NCI-H187 treated with DMSO at 0.1 percent for 48 hours (cell line): ENCODE data around the gene HIGD2A.

ENCODE experiments used
- DNase-seq: peaks from one replicate; lab custom pipeline; 2025; lab: John Stamatoyannopoulos, UW

Gene HIGD2A, protein sequence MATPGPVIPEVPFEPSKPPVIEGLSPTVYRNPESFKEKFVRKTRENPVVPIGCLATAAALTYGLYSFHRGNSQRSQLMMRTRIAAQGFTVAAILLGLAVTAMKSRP

DNA sequence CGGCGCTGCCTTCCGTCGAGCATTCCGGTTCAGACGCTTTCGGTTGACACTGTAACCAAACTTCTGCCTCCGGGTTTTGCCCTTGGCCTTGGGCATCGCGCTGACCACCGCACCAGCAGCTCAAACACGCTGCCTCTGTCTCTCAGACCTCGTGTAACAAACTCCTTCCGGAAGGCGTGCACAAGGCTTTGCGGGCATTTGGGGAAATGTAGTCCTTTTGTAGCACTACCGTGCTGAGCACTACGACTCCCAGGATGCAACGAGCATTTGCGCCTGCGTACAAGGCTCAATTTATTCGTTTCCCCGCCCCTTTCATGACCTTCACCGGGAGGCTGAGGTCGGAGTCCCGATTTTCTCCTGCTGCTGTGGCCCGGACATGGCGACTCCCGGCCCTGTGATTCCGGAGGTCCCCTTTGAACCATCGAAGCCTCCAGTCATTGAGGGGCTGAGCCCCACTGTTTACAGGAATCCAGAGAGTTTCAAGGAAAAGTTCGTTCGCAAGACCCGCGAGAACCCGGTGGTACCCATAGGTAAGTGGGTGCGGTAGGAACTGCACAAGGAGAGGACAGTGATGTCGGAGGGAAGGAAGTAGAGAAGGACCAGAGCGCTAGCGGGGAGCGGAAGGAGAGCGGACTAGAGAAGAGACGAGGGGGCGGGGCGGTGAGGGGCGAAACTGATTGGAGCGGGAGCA lies at the start of gene HIGD2A, which contains the start of gene NOP16:
HIGD2A (plus strand) TSS at position 308 of the 691 bp plus-strand sequence; CDS start at position 377, 69 bp downstream.
NOP16 (minus strand) TSS at position 155 of the 691 bp plus-strand sequence; CDS start at position 96, 59 bp downstream.
- peak; percentile 93 for DNase-seq

DNA sequence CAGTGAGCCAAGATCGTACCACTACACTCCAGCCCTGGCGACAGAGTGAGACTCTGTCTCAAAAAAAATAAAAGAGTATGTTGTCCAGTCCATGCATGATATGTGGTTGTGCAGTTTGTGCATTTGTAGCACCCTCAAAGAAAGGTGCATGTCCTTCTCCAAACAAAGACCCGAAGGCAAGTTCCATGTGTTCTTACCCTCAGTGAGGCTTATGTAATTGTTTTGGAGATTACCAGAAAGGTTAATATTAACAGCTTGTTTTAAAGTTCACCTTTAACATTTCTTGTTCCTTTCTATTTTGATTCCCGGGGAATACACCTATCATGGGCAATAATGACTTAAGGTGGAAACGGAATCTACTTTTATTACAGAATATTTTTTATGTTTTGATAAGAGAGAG lies 49.2 kb upstream of the HIGD2A start:
- no peak for DNase-seq

DNA sequence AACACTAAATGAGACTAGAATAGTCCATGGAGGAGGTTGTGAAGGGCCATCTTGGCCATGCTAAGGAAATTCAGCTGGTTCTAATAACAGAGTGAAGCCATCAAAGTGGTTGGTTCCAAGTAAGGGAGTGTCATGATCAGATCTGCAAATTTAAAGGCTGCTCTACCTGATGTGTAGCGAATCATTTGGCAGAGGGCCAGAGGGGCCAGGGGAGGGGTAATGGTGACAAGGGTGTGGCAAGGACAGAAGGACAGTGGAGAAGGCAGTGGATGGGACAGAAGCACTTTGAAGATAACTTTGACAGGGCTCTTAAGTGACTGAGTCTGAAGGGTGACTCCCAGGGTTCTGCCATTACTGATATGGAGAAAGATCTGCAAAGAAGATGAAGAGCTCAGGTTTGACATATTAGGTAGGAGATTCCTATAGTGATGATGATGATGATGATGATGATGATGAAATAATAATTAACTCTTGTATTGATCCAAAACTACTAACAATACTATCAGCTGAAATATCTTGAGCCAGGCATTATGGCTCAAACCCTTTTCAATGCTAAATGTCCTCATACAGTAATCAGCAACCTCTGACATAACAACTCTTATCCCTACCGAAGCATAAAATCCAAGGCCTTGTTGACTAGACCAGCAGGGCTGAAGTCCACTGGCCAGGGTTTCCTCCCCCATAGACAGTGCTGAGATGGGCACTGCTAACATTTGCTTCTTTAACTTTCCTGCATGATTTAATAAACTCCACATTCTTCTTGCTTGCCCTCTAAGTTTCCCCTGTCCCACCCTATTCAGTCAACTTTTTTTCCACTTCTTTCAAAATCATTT lies 47.0 kb upstream of the HIGD2A start:
- DNase-seq, result no peak

DNA sequence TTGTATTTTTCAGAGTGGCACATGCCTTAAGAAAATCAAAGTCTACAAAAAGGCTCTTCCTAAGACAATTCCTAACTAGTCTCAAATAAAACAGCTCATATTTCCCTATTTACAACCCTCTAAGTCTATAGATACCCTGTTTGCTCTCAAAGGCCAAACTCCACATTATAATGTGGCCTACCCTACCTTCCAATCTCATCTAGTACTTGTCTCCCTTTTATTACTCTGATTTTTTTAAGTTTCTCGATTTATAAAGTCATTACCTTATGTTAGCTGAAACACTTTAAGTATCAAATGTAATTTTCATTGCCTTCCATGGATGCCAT lies 46.4 kb upstream of the HIGD2A start:
- DNase-seq, result no peak

DNA sequence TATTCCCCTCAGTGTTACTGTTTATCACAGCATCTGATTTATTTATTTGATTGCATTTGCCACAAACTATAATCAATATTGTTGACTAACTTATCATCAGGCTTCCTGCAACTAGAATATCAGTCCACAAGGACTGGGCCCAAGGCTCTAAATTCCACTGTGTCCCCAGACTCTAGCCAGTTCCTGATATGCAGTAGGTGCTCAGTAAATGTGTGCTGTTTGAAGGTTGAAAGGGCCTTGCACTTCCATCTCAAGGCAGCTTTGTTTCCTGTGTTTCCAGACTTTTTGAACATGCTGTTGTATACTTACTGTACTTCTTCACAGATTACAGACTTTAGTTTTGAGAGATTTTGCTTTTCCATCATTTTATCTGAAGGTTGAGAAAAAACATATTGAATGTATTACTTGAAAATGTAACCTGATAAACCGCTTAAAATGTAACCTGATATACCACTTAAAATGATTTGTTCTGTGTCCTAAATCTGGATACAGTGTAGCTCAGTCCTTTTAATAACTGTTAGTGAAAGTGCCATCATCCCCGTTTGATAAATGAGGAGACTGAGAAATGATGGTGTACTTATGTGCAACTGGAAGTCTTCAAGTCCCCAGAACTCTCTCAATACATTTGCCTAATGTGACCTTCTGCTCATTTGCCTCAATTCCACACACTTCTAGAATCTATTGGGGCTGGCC lies 45.6 kb upstream of the HIGD2A start:
- DNase-seq, result no peak

DNA sequence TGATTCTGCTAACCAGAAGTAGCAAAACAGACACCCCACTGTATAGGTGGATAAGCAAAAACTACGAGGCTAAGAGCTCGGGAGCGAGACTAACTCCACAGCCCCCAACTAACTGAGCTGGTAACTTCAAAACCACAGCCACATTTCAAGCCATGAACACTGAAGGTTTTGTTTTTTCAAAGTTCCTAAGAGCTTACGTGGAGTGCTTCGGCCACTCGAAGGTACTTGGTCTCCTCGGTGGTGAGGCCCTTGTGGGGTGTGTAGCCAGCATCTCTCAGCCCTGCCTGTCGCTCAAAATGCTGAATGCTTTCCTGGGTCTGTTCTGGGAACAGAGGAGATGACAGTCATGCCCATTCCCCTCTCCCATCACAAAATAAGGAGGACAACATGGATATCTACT lies 38.1 kb upstream of the HIGD2A start:
- DNase-seq, result no peak

DNA sequence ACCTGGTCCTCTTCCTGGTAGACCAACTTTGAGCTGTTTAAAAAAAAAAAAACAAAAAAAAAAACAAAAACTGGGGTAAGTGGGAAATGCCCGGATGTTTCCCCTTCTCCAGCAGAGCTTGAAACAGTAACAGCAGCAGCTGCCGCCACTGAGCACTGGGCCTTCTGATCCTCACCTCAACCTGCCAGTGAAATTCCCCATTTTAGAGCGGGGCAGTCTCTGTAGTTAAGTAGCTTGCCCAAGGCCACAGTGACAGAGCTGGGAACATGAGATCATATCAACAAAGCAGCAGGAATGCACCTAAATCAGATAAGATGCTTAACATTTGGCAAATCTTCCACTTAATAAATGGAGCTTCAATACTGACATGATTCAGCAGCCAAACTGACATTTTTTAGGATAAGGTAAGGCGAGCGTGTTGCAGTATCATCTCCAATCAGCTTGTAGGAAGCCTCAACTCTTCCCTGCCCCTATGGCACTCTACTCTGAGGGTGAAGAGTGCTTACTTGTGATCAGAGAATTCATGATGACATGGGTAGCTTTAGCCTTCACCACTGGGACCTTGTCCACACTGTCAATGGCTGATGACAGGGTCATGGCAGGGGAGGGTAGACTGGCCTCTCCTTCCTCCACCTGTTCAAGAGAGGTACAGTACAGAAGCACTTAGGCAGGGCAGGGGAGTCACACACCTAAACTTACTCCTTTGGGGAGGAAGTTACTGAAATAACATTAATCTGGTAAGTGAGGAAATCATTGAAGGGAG lies 36.3 kb upstream of the HIGD2A start:
- DNase-seq, result no peak

DNA sequence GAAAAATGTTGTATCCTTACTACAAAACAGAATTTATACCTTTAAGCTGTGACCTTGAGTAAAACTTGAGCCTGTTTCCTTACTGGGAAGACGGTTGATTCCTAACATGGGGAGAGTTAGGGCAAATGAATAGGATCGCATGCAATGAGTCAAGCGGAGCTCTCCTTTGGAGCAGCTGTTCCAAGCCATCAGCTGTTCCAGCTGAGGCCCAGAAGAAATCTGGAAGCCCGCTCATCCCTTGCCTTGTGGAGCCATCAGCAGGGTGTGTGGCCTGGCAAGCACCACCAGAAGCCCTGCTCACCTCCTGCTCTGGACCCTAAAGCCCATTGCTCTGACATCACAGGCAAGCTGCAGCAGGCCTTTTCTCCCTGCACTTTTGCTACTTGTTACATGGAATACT lies 35.0 kb upstream of the HIGD2A start:
- no peak for DNase-seq

DNA sequence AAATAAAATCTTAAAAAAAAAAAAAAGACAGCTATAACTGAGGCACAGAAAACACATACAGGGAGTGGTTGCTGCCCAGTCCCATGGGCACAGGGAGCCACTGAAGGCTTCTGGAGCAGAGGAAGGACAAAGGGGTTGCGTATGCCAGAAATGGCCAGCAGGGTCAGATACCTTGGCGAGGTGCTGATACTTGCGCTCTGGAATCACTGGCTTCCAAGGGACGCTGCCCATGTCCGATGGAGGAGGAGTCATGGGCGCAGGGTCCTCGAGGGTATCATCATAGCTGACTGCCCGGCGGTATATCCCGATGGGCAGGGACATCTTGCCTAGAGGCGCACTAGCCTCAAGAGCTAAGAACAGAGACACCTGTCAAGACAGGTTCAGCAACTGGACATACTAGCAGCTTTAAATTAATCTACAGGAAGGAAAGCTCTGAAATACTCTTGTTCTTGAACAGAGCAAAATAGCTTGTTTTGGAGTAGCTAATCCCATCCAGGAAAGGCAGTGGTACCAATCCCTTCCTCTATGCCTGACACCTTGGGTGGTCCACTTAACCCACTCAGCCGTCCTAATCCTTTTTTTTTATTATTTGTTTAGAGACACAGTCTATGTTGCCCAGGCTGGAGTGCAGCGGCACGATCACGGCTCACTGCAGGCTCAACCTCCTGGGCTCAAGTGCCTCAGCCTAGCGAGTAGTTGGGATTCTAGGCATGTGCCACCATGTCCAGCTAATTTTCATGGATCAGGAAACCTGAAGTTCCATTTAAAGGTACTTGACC lies 33.0 kb upstream of the HIGD2A start:
- DNase-seq, result peak; percentile 20

DNA sequence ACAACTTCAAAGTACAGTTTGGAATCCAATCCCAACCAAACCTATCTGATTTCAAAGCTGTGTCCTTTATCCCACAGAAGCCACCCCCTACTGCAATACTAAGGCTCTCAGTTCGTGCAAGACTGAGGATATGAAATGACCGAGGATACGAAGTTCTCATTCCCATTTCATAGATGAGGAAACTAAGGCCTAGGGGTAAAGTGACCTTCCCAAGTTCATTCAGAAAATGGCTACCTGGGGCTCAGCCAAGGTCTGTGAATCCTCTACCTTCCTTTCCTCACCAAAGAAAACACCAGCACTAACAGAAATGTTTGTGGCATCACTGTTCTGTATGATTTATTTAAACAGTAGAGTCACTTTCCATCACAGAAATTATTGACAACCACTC lies 32.4 kb upstream of the HIGD2A start:
- DNase-seq, result no peak

DNA sequence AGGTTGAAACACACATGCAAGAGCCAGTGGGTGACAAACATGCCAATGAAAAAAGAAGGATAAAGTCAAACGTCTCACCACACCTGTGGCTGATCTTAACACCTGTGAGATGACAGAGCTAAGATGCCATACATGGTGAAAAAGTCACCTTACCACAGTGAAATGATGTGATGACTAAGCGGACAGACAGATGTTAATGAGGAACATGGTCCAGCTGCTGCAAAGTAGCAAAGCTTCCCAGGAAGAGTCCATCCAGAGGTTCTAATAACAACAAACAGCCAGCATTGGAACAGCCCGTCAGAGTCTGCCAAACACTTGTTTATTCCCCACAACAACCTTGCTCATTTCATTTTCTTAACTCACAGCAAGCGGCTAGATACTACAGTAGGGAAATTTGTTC lies 28.9 kb upstream of the HIGD2A start:
- DNase-seq, result no peak

DNA sequence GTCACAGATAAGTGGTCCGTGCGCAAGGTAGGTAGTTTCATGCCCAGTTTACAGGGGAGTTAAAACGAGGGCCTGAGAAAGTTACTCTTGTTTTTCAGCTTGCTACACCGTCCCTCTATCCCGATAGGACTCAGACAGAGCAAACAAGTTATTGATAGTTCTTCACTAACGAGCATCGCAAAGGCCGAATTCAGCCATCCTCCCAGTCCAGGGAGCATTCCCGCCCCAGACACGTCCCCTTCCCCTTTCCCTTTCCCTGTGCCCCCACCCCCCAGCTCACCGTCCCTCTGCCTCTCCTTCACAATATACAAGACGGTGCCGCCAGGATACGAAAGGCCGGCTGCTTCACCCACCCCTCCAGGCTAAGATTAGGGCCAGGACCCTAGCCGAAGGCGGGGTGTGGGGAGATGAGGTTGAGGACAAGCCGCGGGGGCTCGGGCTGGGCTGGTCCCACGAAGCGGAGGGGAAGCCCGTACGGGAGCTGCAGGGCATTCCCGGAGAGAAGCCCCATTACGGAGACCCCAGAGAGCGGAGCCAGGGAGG lies 27.6 kb upstream of the HIGD2A start:
- DNase-seq, result no peak

DNA sequence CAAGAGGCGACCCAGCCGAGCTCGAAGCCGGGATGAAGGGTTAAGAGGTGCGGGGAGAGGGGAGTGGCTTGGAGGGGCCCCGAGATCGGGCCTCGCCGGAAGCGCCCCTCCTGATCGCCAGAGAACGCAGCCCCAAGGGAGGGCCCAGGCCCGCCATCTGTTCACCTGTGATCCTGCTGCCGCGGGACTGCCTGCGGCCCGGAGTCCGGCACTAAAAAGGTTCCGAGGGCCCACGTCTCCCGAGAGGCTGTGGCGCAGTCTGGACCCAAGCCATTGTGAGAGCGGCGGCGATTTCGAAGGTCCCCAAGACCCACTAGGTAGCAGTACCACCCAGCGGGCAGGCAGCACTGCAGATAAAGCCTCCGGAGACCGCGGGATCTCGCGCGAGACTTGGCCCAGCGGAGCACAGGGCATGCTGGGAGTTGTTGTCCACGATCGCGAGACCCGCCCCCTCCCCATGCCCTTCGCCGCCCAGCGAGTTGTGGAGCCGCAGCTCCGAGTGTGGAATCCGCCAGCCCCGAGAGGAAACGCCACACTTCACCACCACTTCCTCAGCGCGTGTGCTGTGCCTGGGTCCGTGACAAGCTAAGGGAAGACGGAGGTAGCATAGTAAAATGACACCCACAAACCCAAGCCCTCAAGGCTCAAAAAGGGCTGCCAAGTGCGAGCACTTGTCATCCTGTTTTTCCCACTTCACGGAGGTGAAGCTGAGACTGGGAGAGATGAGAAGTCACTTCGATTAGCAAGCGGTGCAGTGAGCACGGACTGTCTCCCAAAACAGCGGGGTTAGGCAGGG lies 26.9 kb upstream of the HIGD2A start, which contains the start of gene KIAA1191:
KIAA1191 (minus strand) TSS at position 328 of the 796 bp plus-strand sequence. CDS start 2,256 bp downstream, outside the sequence.
- DNase-seq, result peak; percentile 8

DNA sequence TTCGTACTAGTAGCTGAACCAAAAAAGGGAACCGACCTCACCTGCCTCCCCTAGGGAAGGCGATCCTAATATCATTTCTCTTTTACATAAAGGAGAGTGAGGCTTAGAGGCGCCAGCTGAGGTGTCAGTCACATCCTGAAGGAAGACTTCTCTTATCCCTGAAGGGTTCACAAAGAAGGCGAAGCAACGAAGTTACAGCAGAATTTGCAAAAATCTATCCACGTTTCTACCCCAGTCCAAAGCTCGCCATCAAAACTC lies 26.4 kb upstream of the HIGD2A start:
- DNase-seq, result no peak

DNA sequence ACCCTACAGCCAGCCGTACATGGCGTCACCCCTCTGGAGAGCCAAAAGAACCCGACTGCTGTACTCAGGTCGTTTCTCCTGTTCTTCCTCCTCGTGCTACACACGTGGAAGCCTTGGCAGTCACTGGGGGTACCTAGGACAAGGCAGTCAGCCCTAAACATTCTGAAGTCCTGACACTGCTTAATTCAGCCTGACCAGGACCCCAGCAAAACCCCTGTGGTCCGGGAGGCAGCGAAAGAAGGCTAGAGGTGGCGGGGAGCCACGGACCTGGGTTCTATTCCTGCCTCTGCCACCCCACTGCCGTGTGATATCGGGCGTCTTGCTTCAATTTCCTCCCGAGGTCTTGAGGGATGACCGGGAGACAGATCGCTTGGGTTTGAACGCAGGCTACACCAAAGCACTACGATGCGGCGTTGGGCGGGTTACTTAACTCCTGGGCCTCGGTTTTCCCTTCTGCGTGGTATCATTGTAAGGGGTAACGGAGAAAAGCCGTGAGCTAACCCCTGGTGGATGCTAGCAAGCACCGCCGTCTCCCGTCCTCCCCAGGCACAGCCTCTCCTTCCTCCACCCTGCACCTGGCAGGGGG lies 23.7 kb upstream of the HIGD2A start:
- DNase-seq, result no peak

DNA sequence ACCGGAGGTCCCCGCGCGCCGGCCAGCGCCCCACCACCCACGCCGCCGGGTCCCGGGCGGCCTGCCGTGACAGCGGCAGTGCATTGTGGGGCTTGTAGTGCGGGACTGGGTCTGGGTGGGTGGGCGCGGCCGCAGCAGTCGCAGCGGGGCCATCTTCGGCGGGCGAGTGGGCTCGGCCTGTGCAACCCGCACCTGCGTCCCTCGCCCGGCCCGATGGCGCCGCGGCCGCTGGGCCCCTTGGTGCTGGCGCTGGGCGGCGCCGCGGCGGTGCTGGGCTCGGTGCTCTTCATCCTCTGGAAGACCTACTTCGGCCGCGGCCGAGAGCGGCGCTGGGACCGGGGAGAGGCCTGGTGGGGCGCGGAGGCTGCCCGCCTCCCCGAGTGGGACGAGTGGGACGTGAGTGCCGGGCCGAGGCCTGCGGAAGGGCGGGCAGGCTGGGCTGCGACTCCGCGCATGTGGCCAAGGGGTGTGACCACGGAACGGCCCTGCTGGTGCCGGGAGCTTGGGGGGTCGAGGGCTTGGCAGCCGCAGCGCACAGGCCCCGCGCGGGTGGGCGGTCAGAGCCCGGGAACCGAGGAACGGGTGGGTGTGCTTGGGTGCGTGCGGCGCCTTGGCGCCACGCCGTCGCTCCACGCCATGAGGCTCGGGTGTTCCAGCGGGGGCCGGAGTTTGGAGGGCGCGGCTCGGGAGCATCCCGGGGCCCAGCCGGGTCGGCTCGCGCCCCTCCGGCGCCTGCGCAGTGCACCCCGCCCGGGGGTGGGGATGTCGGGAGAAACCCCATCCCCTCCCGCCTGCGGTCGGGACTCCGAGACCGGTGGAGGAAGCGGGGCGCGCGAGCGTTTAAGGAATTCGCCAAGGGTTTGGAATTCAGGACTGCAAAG lies 23.0 kb upstream of the HIGD2A start, which contains the start of gene ARL10:
ARL10 (plus strand) TSS at position 137 of the 881 bp plus-strand sequence; CDS start at position 214, 77 bp downstream.
- DNase-seq, result no peak

DNA sequence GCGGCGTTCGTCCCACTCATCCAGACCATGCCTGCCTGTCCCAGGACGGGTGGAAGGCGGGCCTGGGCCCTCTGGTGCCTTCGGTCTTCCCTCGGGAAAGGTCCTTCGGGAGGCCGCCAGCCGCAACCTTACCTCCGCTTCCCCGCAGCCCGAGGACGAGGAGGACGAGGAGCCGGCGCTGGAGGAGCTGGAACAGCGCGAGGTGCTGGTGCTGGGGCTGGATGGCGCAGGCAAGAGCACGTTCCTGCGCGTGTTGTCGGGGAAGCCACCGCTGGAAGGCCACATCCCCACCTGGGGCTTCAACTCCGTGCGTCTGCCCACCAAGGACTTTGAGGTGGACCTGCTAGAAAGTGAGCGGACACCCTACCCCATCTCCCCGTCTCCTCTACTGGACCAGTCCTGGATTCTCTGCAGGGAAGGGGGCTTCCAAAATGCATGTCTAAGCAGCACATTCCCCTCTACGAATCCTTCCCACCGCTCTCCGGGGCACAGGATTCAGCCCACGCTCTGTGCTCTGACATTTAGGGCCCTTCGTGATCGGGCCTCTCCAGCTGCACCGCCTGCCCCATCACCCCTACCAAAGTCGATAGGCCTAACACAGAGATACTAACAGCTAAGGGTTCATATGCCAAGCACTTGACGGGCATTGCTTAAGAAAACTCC lies 22.2 kb upstream of the HIGD2A start:
- DNase-seq, result no peak

DNA sequence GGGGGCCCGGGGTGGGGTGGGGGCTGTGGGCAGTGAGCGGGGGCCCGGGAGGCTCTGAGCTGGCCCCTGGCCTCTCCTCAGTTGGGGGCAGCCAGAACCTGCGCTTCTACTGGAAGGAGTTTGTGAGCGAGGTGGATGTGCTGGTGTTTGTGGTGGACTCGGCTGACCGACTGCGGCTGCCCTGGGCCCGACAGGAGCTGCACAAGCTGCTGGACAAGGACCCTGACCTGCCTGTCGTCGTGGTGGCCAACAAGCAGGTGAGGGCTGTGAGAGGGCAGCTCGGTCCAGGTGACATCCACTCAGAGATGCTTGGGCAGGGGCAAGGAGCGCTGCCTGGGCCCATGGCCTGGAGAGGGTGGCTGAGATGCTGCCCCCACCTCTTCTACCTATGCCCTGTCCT lies 19.8 kb upstream of the HIGD2A start:
- DNase-seq, result no peak
